Measurements from ENCODE around the gene ARHGAP24.
"Not testable (repeated sequence)": the region's sequence is repeated elsewhere in the genome, so short reads cannot be mapped to it uniquely, and the experiment has no call there.

The ARHGAP24 gene

GRCh38 chr4:85961887-85962286 lies 486.9 kb downstream of the ARHGAP24 start:
- no peak overlapping the region for H3K14ac ChIP-seq (ENCODE audit: low read length)
- H3K36me3 ChIP-seq (ENCODE audit: control insufficient read depth in 1 of 2, insufficient read depth in 2 of 2, low read length in 2 of 2) = no peaks in the 10 kb centered on the region
- no peak overlapping the region for H2BK5ac ChIP-seq (ENCODE audit: low read depth, low read length, poor library complexity)
- no peak overlapping the region for H4K91ac ChIP-seq (ENCODE audit: low read depth, low read length)
- no peak overlapping the region for H3K27ac ChIP-seq (ENCODE audit: low read depth, low read length)
- peaks cover 0 to 3% of the 10 kb centered on the region in 2 experiments for H3K4me1 ChIP-seq (ENCODE audit: control insufficient read depth in 1 of 2, insufficient read depth in 2 of 2, low read length in 2 of 2)
- H2AFZ ChIP-seq (ENCODE audit: insufficient read depth, low read length, poor library complexity) = no peak overlapping the region
- H3K23ac ChIP-seq (ENCODE audit: low read length) = no peak overlapping the region
- no peaks in the 10 kb centered on the region for H3K9me3 ChIP-seq (ENCODE audit: insufficient read depth, low read depth, low read length)
- no peak overlapping the region for H3K4me2 ChIP-seq (ENCODE audit: low read length)
- H2BK12ac ChIP-seq (ENCODE audit: low read length) = no peak overlapping the region
- no peaks in the 10 kb centered on the region for H3K79me1 ChIP-seq (ENCODE audit: low read length)
- H4K8ac ChIP-seq (ENCODE audit: low read depth, low read length) = no peak overlapping the region
- no peak overlapping the region for H2BK120ac ChIP-seq (ENCODE audit: insufficient read depth, low read length, poor library complexity)
- H4K12ac ChIP-seq (ENCODE audit: low read depth, low read length) = no peak overlapping the region
- no peak overlapping the region for H2AK5ac ChIP-seq (ENCODE audit: low read length)
- no CpG with 5 or more reads among the region's 4 CpGs for WGBS (ENCODE audit: extremely low coverage, insufficient coverage, insufficient read length)
- DNase-seq = no peak
- no peaks in the 10 kb centered on the region for H3K27me3 ChIP-seq (ENCODE audit: insufficient read depth, low read length)
- no peak overlapping the region for H3K18ac ChIP-seq (ENCODE audit: low read length)
- H3K9ac ChIP-seq (ENCODE audit: low read length) = no peak overlapping the region
- no peaks in the 10 kb centered on the region for H3K79me2 ChIP-seq (ENCODE audit: control insufficient read depth, insufficient read depth, low read length, poor library complexity)
- no peak overlapping the region for H3K4me3 ChIP-seq (ENCODE audit: low read depth, low read length)
- H3K4ac ChIP-seq (ENCODE audit: low read depth, low read length) = no peak overlapping the region

GRCh38 chr4:85963231-85963630 lies 488.3 kb downstream of the ARHGAP24 start:
- Histone ChIP-seq H2AFZ (ENCODE audit: insufficient read depth, low read length, poor library complexity) (no peak overlapping the region), H3K23ac (ENCODE audit: low read length) (no peak overlapping the region), H2BK12ac (ENCODE audit: low read length) (no peak overlapping the region), H3K18ac (ENCODE audit: low read length) (no peak overlapping the region), H3K36me3 (ENCODE audit: control insufficient read depth in 1 of 2, insufficient read depth in 2 of 2, low read length in 2 of 2) (no peaks in the 10 kb centered on the region), H3K27me3 (ENCODE audit: insufficient read depth, low read length) (no peaks in the 10 kb centered on the region), H2BK5ac (ENCODE audit: low read depth, low read length, poor library complexity) (no peak overlapping the region), H3K4me1 (ENCODE audit: control insufficient read depth in 1 of 2, insufficient read depth in 2 of 2, low read length in 2 of 2) (peaks cover 0 to 6% of the 10 kb centered on the region in 2 experiments), H4K12ac (ENCODE audit: low read depth, low read length) (no peak overlapping the region), H3K4ac (ENCODE audit: low read depth, low read length) (no peak overlapping the region), H3K79me1 (ENCODE audit: low read length) (no peaks in the 10 kb centered on the region), H3K9me3 (ENCODE audit: insufficient read depth, low read depth, low read length) (no peaks in the 10 kb centered on the region), H3K9ac (ENCODE audit: low read length) (no peak overlapping the region), H2AK5ac (ENCODE audit: low read length) (no peak overlapping the region), H4K8ac (ENCODE audit: low read depth, low read length) (no peak overlapping the region), H3K27ac (ENCODE audit: low read depth, low read length) (no peak overlapping the region), H2BK120ac (ENCODE audit: insufficient read depth, low read length, poor library complexity) (no peak overlapping the region), H3K79me2 (ENCODE audit: control insufficient read depth, insufficient read depth, low read length, poor library complexity) (no peaks in the 10 kb centered on the region), H3K4me3 (ENCODE audit: low read depth, low read length) (no peak overlapping the region), H3K4me2 (ENCODE audit: low read length) (no peak overlapping the region), H3K14ac (ENCODE audit: low read length) (no peak overlapping the region), H4K91ac (ENCODE audit: low read depth, low read length) (no peak overlapping the region)
- WGBS (ENCODE audit: extremely low coverage, insufficient coverage, insufficient read length) = no CpG with 5 or more reads among the region's 1 CpG
- DNase-seq = no peak

DNA sequence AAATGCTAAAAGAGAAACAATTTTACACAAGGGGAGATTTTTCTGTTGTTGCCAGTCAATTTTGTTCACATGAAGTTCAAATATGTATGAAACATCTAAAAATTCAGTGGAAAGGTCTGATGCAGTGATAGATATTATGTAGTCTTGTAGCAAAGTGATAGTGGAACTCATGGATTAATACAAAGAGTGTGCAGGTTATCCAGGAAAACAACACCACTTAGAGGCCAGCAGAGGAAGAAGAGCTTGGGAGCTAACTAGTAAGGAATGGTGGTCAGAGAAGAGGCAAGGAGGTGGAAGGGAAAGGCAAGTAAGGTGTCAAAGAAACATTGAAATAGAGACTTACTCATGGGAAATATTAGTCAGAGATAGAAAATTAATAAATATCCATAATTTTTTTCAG lies 489.3 kb downstream of the ARHGAP24 start:
- Histone ChIP-seq H3K27ac (ENCODE audit: low read depth, low read length) (no peak overlapping the region), H3K27me3 (ENCODE audit: insufficient read depth, low read length) (no peaks in the 10 kb centered on the region), H3K4me1 (ENCODE audit: control insufficient read depth in 1 of 2, insufficient read depth in 2 of 2, low read length in 2 of 2) (peaks cover 0 to 4% of the 10 kb centered on the region in 2 experiments), H4K91ac (ENCODE audit: low read depth, low read length) (no peak overlapping the region), H2BK12ac (ENCODE audit: low read length) (no peak overlapping the region), H3K79me1 (ENCODE audit: low read length) (no peaks in the 10 kb centered on the region), H2BK120ac (ENCODE audit: insufficient read depth, low read length, poor library complexity) (no peak overlapping the region), H4K12ac (ENCODE audit: low read depth, low read length) (no peak overlapping the region), H3K4ac (ENCODE audit: low read depth, low read length) (no peak overlapping the region), H3K9me3 (ENCODE audit: insufficient read depth, low read depth, low read length) (no peaks in the 10 kb centered on the region), H3K79me2 (ENCODE audit: control insufficient read depth, insufficient read depth, low read length, poor library complexity) (no peaks in the 10 kb centered on the region), H3K4me2 (ENCODE audit: low read length) (no peak overlapping the region), H3K36me3 (ENCODE audit: control insufficient read depth in 1 of 2, insufficient read depth in 2 of 2, low read length in 2 of 2) (no peaks in the 10 kb centered on the region), H3K18ac (ENCODE audit: low read length) (no peak overlapping the region), H2AK5ac (ENCODE audit: low read length) (no peak overlapping the region), H3K23ac (ENCODE audit: low read length) (no peak overlapping the region), H3K9ac (ENCODE audit: low read length) (no peak overlapping the region), H2BK5ac (ENCODE audit: low read depth, low read length, poor library complexity) (no peak overlapping the region), H4K8ac (ENCODE audit: low read depth, low read length) (no peak overlapping the region), H3K4me3 (ENCODE audit: low read depth, low read length) (no peak overlapping the region), H3K14ac (ENCODE audit: low read length) (no peak overlapping the region), H2AFZ (ENCODE audit: insufficient read depth, low read length, poor library complexity) (no peak overlapping the region)
- DNase-seq = no peak

- H3K9me3 ChIP-seq (ENCODE audit: insufficient read depth, low read depth, low read length); H3K79me1 ChIP-seq (ENCODE audit: low read length); H2BK120ac ChIP-seq (ENCODE audit: insufficient read depth, low read length, poor library complexity); H3K4me1 ChIP-seq (ENCODE audit: control insufficient read depth in 1 of 2, insufficient read depth in 2 of 2, low read length in 2 of 2); H3K9ac ChIP-seq (ENCODE audit: low read length); H4K12ac ChIP-seq (ENCODE audit: low read depth, low read length); H2BK12ac ChIP-seq (ENCODE audit: low read length); H3K27ac ChIP-seq (ENCODE audit: low read depth, low read length); H3K36me3 ChIP-seq (ENCODE audit: control insufficient read depth in 1 of 2, insufficient read depth in 2 of 2, low read length in 2 of 2); H3K23ac ChIP-seq (ENCODE audit: low read length); H3K14ac ChIP-seq (ENCODE audit: low read length); H4K91ac ChIP-seq (ENCODE audit: low read depth, low read length); H3K27me3 ChIP-seq (ENCODE audit: insufficient read depth, low read length); H2BK5ac ChIP-seq (ENCODE audit: low read depth, low read length, poor library complexity); H2AFZ ChIP-seq (ENCODE audit: insufficient read depth, low read length, poor library complexity); H3K4me2 ChIP-seq (ENCODE audit: low read length); H4K8ac ChIP-seq (ENCODE audit: low read depth, low read length); H3K18ac ChIP-seq (ENCODE audit: low read length); H2AK5ac ChIP-seq (ENCODE audit: low read length); H3K4ac ChIP-seq (ENCODE audit: low read depth, low read length); DNase-seq; H3K4me3 ChIP-seq (ENCODE audit: low read depth, low read length); H3K79me2 ChIP-seq (ENCODE audit: control insufficient read depth, insufficient read depth, low read length, poor library complexity): not testable (repeated sequence)
- WGBS (ENCODE audit: extremely low coverage, insufficient coverage, insufficient read length) = no CpG with 5 or more reads among the region's 4 CpGs
Measured at GRCh38 chr4:85965017-85965416, 490.1 kb downstream of the ARHGAP24 start.
